GM21423 (cell line): ENCODE measurements around the gene LCAT.
"Not testable (repeated sequence)": the region's sequence is repeated elsewhere in the genome, so short reads cannot be mapped to it uniquely, and the experiment has no call there.

Experiments used
- ATAC-seq: cut with Tn5 transposase; IDR thresholded peaks from one replicate; pipeline ENCODE4 v1.9.1; 2021; ENCODE audit warnings: mild to moderate bottlenecking, moderate library complexity; ENCODE audit not compliant: unreplicated experiment

The LCAT gene, protein sequence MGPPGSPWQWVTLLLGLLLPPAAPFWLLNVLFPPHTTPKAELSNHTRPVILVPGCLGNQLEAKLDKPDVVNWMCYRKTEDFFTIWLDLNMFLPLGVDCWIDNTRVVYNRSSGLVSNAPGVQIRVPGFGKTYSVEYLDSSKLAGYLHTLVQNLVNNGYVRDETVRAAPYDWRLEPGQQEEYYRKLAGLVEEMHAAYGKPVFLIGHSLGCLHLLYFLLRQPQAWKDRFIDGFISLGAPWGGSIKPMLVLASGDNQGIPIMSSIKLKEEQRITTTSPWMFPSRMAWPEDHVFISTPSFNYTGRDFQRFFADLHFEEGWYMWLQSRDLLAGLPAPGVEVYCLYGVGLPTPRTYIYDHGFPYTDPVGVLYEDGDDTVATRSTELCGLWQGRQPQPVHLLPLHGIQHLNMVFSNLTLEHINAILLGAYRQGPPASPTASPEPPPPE

GRCh38 chr16:67943619-67944504 is at the start of gene LCAT:
LCAT (minus strand) TSS chr16:67944120; CDS start chr16:67944101, 19 bp downstream.
- no peak for ATAC-seq

DNA sequence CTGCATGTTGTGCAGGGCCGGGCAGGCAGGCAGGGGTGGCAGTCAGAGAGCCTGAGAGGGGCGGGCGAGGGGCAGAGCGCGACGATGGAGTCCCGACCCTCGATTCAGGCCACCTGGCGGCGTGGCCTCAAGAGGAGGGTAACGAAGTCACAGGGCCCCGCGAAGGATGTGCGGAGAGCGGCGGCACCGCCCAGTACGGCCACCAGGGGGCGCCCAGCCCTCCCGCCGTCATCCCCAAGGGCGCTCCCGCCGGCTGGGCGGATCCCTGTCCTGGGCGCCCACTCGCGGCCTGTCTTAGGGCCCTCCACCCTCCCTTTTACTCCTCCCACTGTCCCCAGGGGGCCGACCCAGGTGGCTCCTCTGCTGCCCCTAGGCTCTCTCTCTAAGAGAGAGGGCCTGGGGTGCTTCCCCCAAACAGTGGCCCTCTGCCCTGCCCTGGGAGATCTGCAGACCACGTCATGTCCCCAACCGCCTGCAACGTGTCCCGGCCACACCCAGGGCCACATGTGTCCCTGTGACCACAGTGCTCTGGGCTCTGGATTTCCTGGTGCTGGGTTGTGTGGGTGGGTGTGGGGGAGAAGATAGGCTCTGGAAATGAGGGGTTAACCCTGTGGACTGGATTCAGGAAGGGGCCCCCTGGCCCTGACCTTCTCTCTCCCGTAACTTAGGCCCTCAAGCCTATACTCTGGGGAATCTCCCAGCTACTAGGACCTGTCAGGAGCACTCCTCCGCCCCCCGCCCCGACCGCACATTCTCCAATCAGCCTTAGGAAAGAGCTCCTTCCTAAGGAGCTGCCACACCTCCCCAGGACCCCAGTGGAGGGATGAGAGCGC is 49.5 kb upstream of the LCAT start:
- ATAC-seq: peak; percentile 73

DNA sequence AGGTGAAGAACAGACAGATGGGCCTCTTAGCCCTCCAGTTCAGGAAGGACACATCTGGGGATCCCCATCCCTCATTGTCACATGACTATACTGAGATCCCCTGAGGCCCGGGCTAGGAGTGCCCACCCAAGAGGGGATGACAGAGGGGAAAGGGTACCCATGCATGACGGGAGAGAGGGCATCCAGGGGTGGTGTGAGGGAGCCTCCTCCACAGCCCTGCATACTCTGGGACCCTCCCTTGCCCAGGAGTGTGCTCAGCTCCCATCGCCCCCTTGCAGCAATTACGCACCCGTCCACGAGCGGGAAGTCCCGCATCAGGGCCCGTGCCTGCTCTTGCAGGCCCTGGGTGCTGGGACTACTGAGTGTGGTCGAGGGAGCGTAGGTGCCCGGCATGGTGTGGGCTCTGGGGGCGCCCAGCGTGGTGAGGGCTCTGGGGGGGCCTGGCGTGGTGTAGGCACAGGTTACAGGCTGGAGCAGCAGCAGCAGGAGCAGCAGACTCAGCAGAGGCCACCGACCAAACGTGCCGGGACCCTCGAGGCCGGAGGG is 48.8 kb upstream of the LCAT start:
- ATAC-seq: no peak

- ATAC-seq: no peak
Observed at GRCh38 chr16:67990018-67990386, 46.1 kb upstream of the LCAT start.

DNA sequence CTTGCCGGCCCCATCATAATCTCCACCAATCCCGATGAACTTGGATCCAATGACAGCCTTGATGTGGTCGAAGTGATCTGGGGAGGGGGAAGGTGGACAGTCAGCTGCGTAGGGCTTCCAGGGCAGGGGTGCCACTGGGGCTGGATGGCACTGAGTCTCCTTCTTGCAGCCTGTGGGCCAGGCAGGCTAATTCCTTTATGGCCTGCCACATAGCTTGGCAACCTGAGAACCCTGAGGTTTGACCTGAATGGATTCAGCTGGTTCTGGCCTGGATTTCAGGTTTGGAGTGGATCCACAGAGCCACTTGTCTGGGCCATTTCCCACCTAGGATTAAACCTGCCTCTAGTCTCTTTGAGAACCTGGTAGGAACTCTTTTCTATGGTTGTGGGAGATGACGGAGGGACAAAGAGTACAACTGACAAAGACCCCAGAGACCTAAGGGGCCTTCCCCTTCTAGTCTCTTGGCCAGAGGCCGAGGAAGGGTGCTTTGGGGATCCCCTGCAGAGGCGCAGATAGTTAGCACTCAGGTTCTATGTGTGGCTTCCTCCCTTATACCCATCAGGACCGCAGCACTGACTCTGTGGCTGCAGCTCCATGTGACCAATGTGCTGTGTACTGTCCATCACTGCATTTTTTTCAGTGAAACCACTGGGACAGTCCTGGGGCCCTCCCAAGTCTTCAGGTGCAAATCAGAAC is 45.5 kb upstream of the LCAT start:
- no peak for ATAC-seq

DNA sequence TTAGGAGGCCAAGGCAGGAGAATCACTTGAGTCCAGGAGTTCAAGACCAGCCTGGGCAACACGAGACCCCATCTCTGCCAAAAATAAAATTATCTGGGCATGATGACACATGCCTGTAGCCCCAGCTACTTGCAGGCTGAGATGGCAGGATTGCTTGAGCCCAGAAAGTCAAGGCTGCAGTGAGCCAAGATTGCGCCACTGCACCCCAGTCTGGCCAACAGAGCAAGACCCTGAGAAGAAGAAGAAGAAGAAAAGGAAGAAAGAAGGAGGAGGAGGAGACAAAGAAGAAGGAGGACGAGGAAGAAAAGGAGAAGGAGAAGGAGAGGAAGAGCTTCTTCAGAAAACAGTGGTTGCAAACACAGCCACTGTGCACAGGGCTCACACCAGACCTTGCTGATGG is 44.8 kb upstream of the LCAT start:
- no peak for ATAC-seq

DNA sequence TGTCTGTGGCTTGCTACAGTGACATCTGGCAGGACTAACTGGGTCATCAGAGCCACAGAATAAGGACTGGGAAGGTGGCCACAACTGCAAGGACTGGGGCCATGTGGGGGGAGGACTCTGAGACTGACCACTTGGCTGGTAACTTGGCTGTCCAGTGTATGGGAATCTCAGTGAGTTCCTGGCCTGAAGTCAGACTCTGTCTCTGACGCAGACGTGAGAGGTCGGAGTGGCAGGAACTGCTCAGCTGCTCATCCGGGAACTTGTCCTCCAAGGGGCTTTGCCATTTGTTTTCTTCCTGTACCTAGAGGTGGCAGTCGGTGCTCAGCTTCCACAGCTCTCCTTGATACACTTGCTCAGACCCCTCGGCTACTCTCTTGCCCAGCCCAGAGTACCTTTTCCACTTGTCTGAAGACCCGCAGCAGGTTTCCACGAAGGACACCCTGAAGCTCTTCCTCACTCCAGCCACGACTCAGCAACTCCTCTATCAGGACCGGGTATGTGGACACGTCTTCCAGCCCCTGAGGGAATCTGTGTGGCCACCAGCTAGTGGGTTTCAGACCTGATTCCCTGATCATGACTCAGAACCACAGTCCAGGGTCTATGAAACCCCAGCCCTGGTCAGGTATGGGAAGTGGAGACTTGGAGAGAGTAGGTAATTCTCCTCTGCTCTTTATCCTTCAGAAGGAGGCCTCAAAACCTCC is 43.7 kb upstream of the LCAT start:
- ATAC-seq: no peak

GRCh38 chr16:67986949-67987348 is 43.0 kb upstream of the LCAT start:
- ATAC-seq: no peak

GRCh38 chr16:67982011-67982696 is 38.2 kb upstream of the LCAT start:
- no peak for ATAC-seq

DNA sequence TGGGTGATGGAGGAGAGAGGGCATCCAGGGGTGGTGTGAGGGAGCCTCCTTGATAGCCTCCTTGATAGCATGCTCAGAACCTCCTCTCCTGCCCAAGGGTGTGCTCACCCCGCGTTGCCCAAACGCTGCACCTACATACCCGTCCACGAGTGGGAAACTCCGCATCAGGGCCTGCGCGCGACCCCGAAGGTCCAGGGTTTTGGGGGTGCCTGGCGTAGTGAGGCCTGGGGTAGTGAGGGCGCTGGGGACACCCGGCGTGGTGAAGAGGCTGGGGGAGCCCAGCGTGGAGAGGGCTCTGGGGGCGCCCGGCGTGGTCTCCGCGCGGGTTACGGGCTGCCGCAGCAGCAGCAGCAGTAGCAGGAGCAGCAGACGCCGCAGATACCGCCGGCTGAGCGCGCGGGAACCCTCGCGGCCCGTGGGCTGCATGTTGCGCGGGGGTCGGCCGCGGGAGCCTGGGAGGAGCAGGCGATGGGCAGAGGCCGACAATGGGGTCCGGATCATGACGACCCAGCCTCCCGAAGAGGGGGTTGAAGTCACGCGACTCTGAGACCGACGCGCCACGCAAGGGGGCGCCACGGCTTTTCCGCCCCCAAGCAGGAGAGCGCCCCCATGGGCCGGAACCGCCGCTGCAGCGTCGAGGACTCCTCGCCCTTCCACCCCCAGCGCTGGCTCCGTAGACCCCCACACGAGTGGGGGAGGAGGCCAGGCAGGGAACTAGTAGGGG is 36.2 kb upstream of the LCAT start, which contains the start of gene DPEP3:
Gene DPEP3 (minus strand): TSS at position 545 of the 724 bp plus-strand sequence. CDS start 119 bp downstream, at position 426.
- no peak for ATAC-seq

- ATAC-seq: no peak
Observed at GRCh38 chr16:67977469-67978227, 33.7 kb upstream of the LCAT start.

GRCh38 chr16:67977005-67977404 is 33.1 kb upstream of the LCAT start:
- ATAC-seq: no peak

DNA sequence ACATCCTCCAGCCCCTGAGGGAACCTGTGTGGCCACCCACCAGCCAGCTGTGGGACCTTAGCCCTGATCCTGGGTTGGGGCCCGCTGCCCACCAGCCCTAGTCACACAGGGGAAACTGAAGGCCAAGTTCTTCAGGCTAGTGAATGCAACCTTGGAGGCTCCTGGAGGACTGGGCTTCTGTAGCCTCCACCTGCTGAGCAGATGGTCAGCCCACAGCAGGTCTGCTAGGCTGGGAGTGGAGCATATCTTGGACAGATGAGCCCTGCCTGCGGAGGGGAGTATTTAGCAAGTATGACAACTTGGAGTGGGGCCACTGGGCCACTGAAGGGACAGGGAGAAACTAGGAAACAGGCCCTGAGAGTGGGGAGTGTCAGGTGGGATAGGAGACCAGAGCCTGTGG is 32.3 kb upstream of the LCAT start:
- no peak for ATAC-seq

- no peak for ATAC-seq
Observed at GRCh38 chr16:67975321-67976105, 31.6 kb upstream of the LCAT start.

- ATAC-seq: not testable (repeated sequence)
Observed at GRCh38 chr16:67972285-67972684, 28.4 kb upstream of the LCAT start.

DNA sequence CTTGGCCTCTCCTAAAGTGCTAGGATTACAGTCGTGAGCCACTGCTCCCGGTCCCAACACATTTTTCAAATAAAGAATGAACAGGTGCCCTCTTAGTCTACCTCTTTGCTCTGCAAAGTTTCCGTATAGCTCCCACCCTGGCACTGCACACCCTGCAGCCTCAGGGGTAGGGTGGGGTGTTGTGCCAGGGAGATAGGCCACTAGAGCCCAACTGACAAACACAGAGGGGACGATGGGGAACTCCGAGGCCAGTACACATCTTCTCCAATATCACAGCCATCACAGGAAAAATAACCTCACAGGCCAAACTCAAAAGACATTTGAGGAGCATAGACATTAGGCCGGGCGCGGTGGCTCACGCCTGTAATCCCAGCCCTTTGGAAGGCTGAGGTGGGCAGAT is 27.2 kb upstream of the LCAT start:
- no peak for ATAC-seq
